GM23338 (cell line): ENCODE measurements around the gene LYL1. TPM values are rescaled to one million over a fixed set of nuclear protein-coding genes. Genes with fewer than 3 reads are reported as not detected.

Source experiments
- ATAC-seq: fragments of 200-7000 bp; cut with Tn5 transposase; 3 replicates; pipeline ENCODE4 v1.9.1; 2020
- DNase-seq: peaks from one replicate; pipeline ENCODE4 v3.0.0-alpha.2; 2015; ENCODE audit warnings: low spot score
- H2AFZ ChIP-seq: fragments of 200-600 bp; sonication (generic); 2 replicates; pipeline ENCODE4 v1.8.0; 2016; ENCODE audit warnings: antibody characterized with exemption, mild to moderate bottlenecking, moderate library complexity
- H3F3A ChIP-seq: fragments of 200-600 bp; sonication (generic); replicated peaks from 2 replicates; pipeline ENCODE4 v1.8.0; 2017; ENCODE audit warnings: antibody characterized with exemption, mixed run types, low read depth
- H3K27ac ChIP-seq: fragments of 200-600 bp; sonication (generic); 2 replicates; pipeline ENCODE4 v1.6.1; 2016; ENCODE audit warnings: low read depth
- H3K27me3 ChIP-seq: fragments of 200-600 bp; sonication (generic); 2 replicates; pipeline ENCODE4 v1.8.0; 2016; ENCODE audit warnings: mild to moderate bottlenecking, mixed run types, moderate library complexity; ENCODE audit not compliant: insufficient read depth
- H3K36me3 ChIP-seq: fragments of 200-600 bp; sonication (generic); 2 replicates; pipeline ENCODE4 v1.8.0; 2016; ENCODE audit warnings: mild to moderate bottlenecking; ENCODE audit not compliant: insufficient read depth
- H3K4me1 ChIP-seq: fragments of 200-600 bp; sonication (generic); 2 replicates; pipeline ENCODE4 v1.8.0; 2016; ENCODE audit warnings: mild to moderate bottlenecking, moderate library complexity; ENCODE audit not compliant: insufficient read depth
- H3K4me2 ChIP-seq: fragments of 200-600 bp; sonication (generic); 2 replicates; pipeline ENCODE4 v1.7.1; 2017; ENCODE audit warnings: mixed run types
- H3K4me3 ChIP-seq: fragments of 200-600 bp; sonication (generic); 2 replicates; pipeline ENCODE4 v1.6.1; 2016; ENCODE audit warnings: mixed run types
- H3K79me2 ChIP-seq: fragments of 200-600 bp; sonication (generic); replicated peaks from 2 replicates; pipeline ENCODE4 v1.8.0; 2017; ENCODE audit warnings: mild to moderate bottlenecking; ENCODE audit not compliant: insufficient read depth
- H3K9me2 ChIP-seq: fragments of 200-600 bp; sonication (generic); 2 replicates; pipeline ENCODE4 v1.8.0; 2017; ENCODE audit not compliant: insufficient read depth
- H4K20me1 ChIP-seq: fragments of 200-600 bp; sonication (generic); replicated peaks from 2 replicates; pipeline ENCODE4 v1.8.0; 2017; ENCODE audit warnings: mild to moderate bottlenecking; ENCODE audit not compliant: insufficient read depth
- H3K27ac Mint-ChIP-seq: 2 replicates; pipeline ENCODE4 v1.8.0; 2020; ENCODE audit warnings: inconsistent platforms, mild to moderate bottlenecking, moderate library complexity, mixed read lengths
- H3K27me3 Mint-ChIP-seq: 3 replicates; pipeline ENCODE4 v1.8.0; 2022; ENCODE audit warnings: low read depth, mild to moderate bottlenecking, moderate library complexity, mixed read lengths, inconsistent platforms; ENCODE audit not compliant: insufficient read depth, poor library complexity
- H3K36me3 Mint-ChIP-seq: 3 replicates; pipeline ENCODE4 v1.8.0; 2021; ENCODE audit warnings: low read depth, mild to moderate bottlenecking, inconsistent platforms, moderate library complexity, mixed read lengths
- H3K4me1 Mint-ChIP-seq: 3 replicates; pipeline ENCODE4 v1.8.0; 2020; ENCODE audit warnings: mild to moderate bottlenecking, inconsistent platforms, mixed read lengths
- H3K4me3 Mint-ChIP-seq: 3 replicates; pipeline ENCODE4 v1.8.0; 2021; ENCODE audit warnings: moderate library complexity, mild to moderate bottlenecking, inconsistent platforms, mixed read lengths
- H3K9me3 Mint-ChIP-seq: 3 replicates; pipeline ENCODE4 v1.8.0; 2020; ENCODE audit warnings: moderate library complexity, mild to moderate bottlenecking, inconsistent platforms, mixed read lengths
- CREB1 ChIP-seq: fragments of 250-450 bp; sonication (Bioruptor Pico); IDR thresholded peaks from 2 replicates; pipeline ENCODE4 v1.5.0; 2020; ENCODE audit warnings: low read depth, mild to moderate bottlenecking, moderate library complexity
- EZH2 ChIP-seq: fragments of 200-600 bp; sonication (generic); IDR thresholded peaks from one replicate; pipeline ENCODE4 v1.8.0; 2017; ENCODE audit warnings: antibody characterized with exemption, mild to moderate bottlenecking, low read depth; ENCODE audit not compliant: unreplicated experiment
- JUNB ChIP-seq: IDR thresholded peaks from one replicate; pipeline ENCODE4 v1.6.1; 2016; ENCODE audit warnings: antibody characterized with exemption; ENCODE audit not compliant: unreplicated experiment
- NANOG ChIP-seq: IDR thresholded peaks from 2 replicates; pipeline ENCODE4 v1.6.1; 2016; ENCODE audit warnings: antibody characterized with exemption, borderline replicate concordance
- REST ChIP-seq: IDR thresholded peaks from one replicate; pipeline ENCODE4 v1.6.1; 2018; ENCODE audit warnings: antibody characterized with exemption; ENCODE audit not compliant: unreplicated experiment
- ZNF114 ChIP-seq: fragments of 250-450 bp; sonication (Bioruptor Pico); IDR thresholded peaks from 2 replicates; pipeline ENCODE4 v1.5.0; 2020; ENCODE audit warnings: mild to moderate bottlenecking, moderate library complexity
- polyA plus RNA-seq: library from polyadenylated mRNA; unstranded; fragments of >200 nt; fragmentation: Nextera tagmentation; extraction: Ambion mirVana; gene quantifications from 2 replicates; pipeline ENCODE4 v1.2.1, GENCODE V29; 2016
- total RNA-seq: library from RNA; depleted of rRNA; stranded (reverse); fragments of >200 nt; shearing (Covaris generic); gene quantifications from 2 replicates; pipeline ENCODE4 v1.2.3, GENCODE V29; 2014
- TF ChIP-seq, protein P1 (sequence below): fragments of 250-450 bp; sonication (Bioruptor Pico); IDR thresholded peaks from 2 replicates; pipeline ENCODE4 v1.5.0; 2020; ENCODE audit warnings: mild to moderate bottlenecking, moderate library complexity

Gene LYL1
- total and polyA plus RNA-seq, 2 experiments from 2014 or later: 1.2 to 2.2 TPM

DNA sequence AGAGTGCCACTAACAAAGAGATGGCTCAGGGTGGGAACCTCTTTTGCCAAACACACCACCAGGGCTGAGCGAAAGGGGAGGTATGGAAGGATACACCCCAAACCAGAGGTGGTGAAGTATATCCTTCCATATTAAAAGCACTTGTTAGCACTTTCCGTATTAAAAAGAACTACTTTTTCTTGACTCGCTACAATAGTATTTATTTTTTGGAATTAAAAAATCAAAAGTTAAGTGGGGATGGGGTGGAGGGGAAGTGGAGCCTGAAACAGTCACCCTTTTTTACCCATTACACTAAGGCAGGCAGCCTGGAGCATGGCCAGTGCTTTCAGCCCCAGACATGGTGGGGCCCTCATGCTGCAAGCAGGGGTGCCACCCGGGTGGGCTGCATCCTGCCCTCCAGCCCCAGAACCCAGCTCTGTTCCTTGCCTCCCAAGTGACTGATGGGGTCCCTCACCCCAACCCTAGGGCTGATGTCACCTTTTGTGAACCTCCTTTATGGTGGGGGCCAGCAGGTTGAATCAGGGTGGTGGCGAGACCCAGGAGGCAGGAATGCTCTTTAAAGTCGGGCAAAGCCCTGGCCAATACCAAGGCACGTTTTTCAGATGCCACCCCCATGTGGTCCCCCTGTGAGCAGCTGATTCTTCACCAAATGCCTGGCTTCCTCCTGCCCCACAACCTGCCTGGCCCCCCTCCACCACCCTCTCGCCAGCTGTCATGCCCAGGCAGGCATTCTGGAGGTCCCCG lies 31.0 kb downstream of the LYL1 start:
- 0 out of 2 replicates have a peak, but pooled peaks cover 7% of the 10 kb centered on the region for H3K27me3 ChIP-seq
- H4K20me1 ChIP-seq: no peaks in the 10 kb centered on the region
- ATAC-seq (no peak), DNase-seq (no peak)
- H3K36me3 ChIP-seq: no peaks in the 10 kb centered on the region
- no peaks in the 10 kb centered on the region for H3K4me1 ChIP-seq
- H2AFZ ChIP-seq: no peak overlapping the region
- no peaks in the 10 kb centered on the region for H3K9me2 ChIP-seq
- H3K4me3 Mint-ChIP-seq: no peak overlapping the region
- no peak overlapping the region for H3K27ac ChIP-seq
- peaks cover 18% of the 10 kb centered on the region for H3K27me3 Mint-ChIP-seq
- no peak overlapping the region for H3K4me2 ChIP-seq
- no peak overlapping the region for H3K4me3 ChIP-seq
- H3K9me3 Mint-ChIP-seq: no peaks in the 10 kb centered on the region
- no peaks in the 10 kb centered on the region for H3F3A ChIP-seq
- H3K79me2 ChIP-seq: no peaks in the 10 kb centered on the region
- no peaks in the 10 kb centered on the region for H3K36me3 Mint-ChIP-seq
- TF ChIP-seq NANOG (no peak), REST (no peak), EZH2 (no peak), JUNB (no peak), ZNF114 (CRISPR knock-in tag) (no peak), CREB1 (no peak)
- TF ChIP-seq, protein P1, sequence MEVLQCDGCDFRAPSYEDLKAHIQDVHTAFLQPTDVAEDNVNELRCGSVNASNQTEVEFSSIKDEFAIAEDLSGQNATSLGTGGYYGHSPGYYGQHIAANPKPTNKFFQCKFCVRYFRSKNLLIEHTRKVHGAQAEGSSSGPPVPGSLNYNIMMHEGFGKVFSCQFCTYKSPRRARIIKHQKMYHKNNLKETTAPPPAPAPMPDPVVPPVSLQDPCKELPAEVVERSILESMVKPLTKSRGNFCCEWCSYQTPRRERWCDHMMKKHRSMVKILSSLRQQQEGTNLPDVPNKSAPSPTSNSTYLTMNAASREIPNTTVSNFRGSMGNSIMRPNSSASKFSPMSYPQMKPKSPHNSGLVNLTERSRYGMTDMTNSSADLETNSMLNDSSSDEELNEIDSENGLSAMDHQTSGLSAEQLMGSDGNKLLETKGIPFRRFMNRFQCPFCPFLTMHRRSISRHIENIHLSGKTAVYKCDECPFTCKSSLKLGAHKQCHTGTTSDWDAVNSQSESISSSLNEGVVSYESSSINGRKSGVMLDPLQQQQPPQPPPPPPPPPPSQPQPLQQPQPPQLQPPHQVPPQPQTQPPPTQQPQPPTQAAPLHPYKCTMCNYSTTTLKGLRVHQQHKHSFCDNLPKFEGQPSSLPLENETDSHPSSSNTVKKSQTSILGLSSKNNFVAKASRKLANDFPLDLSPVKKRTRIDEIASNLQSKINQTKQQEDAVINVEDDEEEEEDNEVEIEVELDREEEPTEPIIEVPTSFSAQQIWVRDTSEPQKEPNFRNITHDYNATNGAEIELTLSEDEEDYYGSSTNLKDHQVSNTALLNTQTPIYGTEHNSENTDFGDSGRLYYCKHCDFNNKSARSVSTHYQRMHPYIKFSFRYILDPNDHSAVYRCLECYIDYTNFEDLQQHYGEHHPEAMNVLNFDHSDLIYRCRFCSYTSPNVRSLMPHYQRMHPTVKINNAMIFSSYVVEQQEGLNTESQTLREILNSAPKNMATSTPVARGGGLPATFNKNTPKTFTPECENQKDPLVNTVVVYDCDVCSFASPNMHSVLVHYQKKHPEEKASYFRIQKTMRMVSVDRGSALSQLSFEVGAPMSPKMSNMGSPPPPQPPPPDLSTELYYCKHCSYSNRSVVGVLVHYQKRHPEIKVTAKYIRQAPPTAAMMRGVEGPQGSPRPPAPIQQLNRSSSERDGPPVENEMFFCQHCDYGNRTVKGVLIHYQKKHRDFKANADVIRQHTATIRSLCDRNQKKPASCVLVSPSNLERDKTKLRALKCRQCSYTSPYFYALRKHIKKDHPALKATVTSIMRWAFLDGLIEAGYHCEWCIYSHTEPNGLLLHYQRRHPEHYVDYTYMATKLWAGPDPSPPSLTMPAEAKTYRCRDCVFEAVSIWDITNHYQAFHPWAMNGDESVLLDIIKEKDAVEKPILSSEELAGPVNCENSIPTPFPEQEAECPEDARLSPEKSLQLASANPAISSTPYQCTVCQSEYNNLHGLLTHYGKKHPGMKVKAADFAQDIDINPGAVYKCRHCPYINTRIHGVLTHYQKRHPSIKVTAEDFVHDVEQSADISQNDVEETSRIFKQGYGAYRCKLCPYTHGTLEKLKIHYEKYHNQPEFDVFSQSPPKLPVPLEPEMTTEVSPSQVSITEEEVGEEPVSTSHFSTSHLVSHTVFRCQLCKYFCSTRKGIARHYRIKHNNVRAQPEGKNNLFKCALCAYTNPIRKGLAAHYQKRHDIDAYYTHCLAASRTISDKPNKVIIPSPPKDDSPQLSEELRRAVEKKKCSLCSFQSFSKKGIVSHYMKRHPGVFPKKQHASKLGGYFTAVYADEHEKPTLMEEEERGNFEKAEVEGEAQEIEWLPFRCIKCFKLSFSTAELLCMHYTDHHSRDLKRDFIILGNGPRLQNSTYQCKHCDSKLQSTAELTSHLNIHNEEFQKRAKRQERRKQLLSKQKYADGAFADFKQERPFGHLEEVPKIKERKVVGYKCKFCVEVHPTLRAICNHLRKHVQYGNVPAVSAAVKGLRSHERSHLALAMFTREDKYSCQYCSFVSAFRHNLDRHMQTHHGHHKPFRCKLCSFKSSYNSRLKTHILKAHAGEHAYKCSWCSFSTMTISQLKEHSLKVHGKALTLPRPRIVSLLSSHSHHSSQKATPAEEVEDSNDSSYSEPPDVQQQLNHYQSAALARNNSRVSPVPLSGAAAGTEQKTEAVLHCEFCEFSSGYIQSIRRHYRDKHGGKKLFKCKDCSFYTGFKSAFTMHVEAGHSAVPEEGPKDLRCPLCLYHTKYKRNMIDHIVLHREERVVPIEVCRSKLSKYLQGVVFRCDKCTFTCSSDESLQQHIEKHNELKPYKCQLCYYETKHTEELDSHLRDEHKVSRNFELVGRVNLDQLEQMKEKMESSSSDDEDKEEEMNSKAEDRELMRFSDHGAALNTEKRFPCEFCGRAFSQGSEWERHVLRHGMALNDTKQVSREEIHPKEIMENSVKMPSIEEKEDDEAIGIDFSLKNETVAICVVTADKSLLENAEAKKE (CRISPR knock-in tag): no peak
- H3K27ac Mint-ChIP-seq: no peak overlapping the region
- H3K4me1 Mint-ChIP-seq: peaks cover 3% of the 10 kb centered on the region; the same call in 2 of the 3 replicates
